ENCODE results near the gene KLHL26. TPM values are rescaled to one million over a fixed set of nuclear protein-coding genes. Genes with fewer than 3 reads are reported as not detected.

Gene KLHL26
- total and polyA plus RNA-seq, 9 of the 15 experiments (the other 6 are each of a cell fraction or from before 2014, with no cell fraction given), result 0.13 to 13.3 (median 1.4) TPM

DNA sequence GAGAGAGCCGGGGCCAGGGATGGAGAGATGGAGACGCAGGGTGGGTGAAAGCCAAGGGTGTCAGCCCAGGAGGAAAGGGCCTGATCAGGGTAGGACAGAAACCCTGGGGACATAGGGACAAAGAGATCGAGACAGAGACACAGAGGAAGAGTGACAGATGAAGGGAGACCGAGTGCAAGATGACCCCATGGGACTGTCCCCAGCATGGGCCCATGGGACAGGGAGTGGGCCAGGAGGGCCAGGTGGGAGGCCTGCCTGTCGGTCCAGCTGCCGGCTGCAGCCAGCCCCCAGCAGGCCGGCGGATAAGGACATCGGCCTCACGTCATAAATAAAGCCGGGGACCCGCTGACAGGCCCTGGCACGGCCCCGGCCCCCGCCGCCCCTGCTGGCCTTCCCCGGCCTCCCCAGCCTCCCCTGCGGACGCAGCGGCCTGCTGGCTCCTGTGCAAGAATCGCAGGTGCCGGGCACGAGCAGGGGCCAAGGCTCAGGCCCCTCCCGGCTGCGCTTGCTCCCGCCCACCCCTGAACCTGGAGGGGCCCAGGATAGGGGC, 41.9 kb upstream of the KLHL26 start:
- H2AFZ ChIP-seq (ENCODE audit: low read depth, low read length), result peak overlapping the region; percentile 54
- POLR2A ChIA-PET, result interaction anchor here (0.5 to 1.0 kb wide), 4 partner anchors 10 to 1929 kb away, joined by 3 to 4 read pairs (median 4); no protein-coding TSS in a partner anchor
- in situ Hi-C loops (cut with MboI) (no loop called here), intact Hi-C loops (cut with micrococcal nuclease) (loop anchor here (5.0 to 10.0 kb wide), 4 partner anchors 42 to 250 kb away; partner anchors contain the start of gene KLHL26)
- peak overlapping the region; percentile 30 to 91; a peak in 3 of 4 replicates for H3K9ac ChIP-seq (ENCODE audit: insufficient read depth in 1 of 2, low read depth in 2 of 2, low read length in 2 of 2)
- ATAC-seq (no peak), DNase-seq (ENCODE audit: extremely low read depth in 1 of 4, low spot score in 3 of 4) (no peak), FAIRE-seq (no peak)
- CTCF ChIA-PET (ENCODE audit: low intra/inter-chr PET ratio), result interaction anchor here (0.6 to 1.1 kb wide), 3 partner anchors 81 to 324 kb away, joined by 3 to 4 read pairs (median 3); no protein-coding TSS in a partner anchor
- no peaks in the 10 kb centered on the region for H3K9me3 ChIP-seq (replicated peaks; ENCODE audit: control insufficient read depth, insufficient read depth, low read depth, low read length)
- BruUV-seq (replicated peaks), result no TSS peak
- no peaks in the 10 kb centered on the region for H3K27me3 ChIP-seq (ENCODE audit: control insufficient read depth in 2 of 2, insufficient read depth in 2 of 2, low read length in 2 of 2)
- peaks cover 5% of the 10 kb centered on the region; the same call in 1 of the 3 replicates for H3K79me2 ChIP-seq (ENCODE audit: control insufficient read depth, insufficient read depth, low read length)
- H3K4me2 ChIP-seq (ENCODE audit: insufficient read depth, low read length), result peak overlapping the region; percentile 72
- WGBS (ENCODE audit: insufficient coverage, low coverage, missing lambda C conversion rate), result 54% methylated on average over 3 of the region's 26 CpGs
- peaks cover 25 to 81% of the 10 kb centered on the region in 2 experiments for H3K4me1 ChIP-seq (replicated peaks in 1 of 2; ENCODE audit: control insufficient read depth in 2 of 2, insufficient read depth in 2 of 2, low read length in 2 of 2)
- peak overlapping the region; percentile 38 for H3K4me3 ChIP-seq
- H4K20me1 ChIP-seq (replicated peaks; ENCODE audit: control insufficient read depth, insufficient read depth, low read length), result peaks cover 6% of the 10 kb centered on the region; the same call in 1 of the 2 replicates
- no peak overlapping the region for H3K27ac ChIP-seq (ENCODE audit: extremely low read depth, low read depth, low read length)
- no peaks in the 10 kb centered on the region for H3K9me1 ChIP-seq (ENCODE audit: control insufficient read depth, insufficient read depth, low read length)
- H3K36me3 ChIP-seq (ENCODE audit: control insufficient read depth, insufficient read depth, low read length), result peaks cover 5% of the 10 kb centered on the region; the same call in 2 of the 3 replicates
- TF ChIP-seq, protein P1, sequence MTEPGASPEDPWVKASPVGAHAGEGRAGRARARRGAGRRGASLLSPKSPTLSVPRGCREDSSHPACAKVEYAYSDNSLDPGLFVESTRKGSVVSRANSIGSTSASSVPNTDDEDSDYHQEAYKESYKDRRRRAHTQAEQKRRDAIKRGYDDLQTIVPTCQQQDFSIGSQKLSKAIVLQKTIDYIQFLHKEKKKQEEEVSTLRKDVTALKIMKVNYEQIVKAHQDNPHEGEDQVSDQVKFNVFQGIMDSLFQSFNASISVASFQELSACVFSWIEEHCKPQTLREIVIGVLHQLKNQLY (CRISPR knock-in tag; conservative IDR thresholded peaks at IDR 0.05), result no peak
- TF ChIP-seq ARHGAP35 (IDR thresholded peaks at IDR 0.05; ENCODE audit: partially characterized antibody) (peak; percentile 35), ZBTB8A (IDR thresholded peaks at IDR 0.05; ENCODE audit: partially characterized antibody) (no peak), MYC (IDR thresholded peaks at IDR 0.05; ENCODE audit: low read depth, low read length) (no peak), MYC (CRISPR knock-in tag; IDR thresholded peaks at IDR 0.05; ENCODE audit: borderline replicate concordance, low read depth) (no peak), EP400 (IDR thresholded peaks at IDR 0.05) (no peak), ELF1 (tag; IDR thresholded peaks at IDR 0.05) (no peak), POLR2G (IDR thresholded peaks at IDR 0.05; ENCODE audit: low read depth, low read length) (0 out of 2 replicates have a peak, but pooled peaks have one; percentile 25), CBFA2T3 (IDR thresholded peaks at IDR 0.05) (0 out of 2 replicates have a peak, but pooled peaks have one; percentile 1), STAT5A (IDR thresholded peaks at IDR 0.05; ENCODE audit: borderline replicate concordance, low read length) (no peak), BRF1 (IDR thresholded peaks at IDR 0.05; ENCODE audit: borderline replicate concordance, extremely low read depth, insufficient read length) (no peak), TGIF2 (CRISPR knock-in tag; IDR thresholded peaks at IDR 0.05) (no peak), KLF1 (tag; IDR thresholded peaks at IDR 0.05) (no peak), DNMT1 (IDR thresholded peaks at IDR 0.05) (no peak), ZEB2 (IDR thresholded peaks at IDR 0.05) (no peak), ZBTB7A (IDR thresholded peaks at IDR 0.05; ENCODE audit: borderline replicate concordance, control insufficient read depth, low read depth, low read length) (peak; percentile 23; the same call in 1 of the 2 replicates)
- TF ChIP-seq, protein P2, sequence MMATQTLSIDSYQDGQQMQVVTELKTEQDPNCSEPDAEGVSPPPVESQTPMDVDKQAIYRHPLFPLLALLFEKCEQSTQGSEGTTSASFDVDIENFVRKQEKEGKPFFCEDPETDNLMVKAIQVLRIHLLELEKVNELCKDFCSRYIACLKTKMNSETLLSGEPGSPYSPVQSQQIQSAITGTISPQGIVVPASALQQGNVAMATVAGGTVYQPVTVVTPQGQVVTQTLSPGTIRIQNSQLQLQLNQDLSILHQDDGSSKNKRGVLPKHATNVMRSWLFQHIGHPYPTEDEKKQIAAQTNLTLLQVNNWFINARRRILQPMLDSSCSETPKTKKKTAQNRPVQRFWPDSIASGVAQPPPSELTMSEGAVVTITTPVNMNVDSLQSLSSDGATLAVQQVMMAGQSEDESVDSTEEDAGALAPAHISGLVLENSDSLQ (IDR thresholded peaks at IDR 0.05), result peak; percentile 23; the same call in 1 of the 2 replicates
- TF ChIP-seq, protein P3, sequence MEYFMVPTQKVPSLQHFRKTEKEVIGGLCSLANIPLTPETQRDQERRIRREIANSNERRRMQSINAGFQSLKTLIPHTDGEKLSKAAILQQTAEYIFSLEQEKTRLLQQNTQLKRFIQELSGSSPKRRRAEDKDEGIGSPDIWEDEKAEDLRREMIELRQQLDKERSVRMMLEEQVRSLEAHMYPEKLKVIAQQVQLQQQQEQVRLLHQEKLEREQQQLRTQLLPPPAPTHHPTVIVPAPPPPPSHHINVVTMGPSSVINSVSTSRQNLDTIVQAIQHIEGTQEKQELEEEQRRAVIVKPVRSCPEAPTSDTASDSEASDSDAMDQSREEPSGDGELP (CRISPR knock-in tag; IDR thresholded peaks at IDR 0.05; ENCODE audit: borderline replicate concordance), result 0 out of 2 replicates have a peak, but pooled peaks have one; percentile 1
